Fibroblast of lung (primary cell): ENCODE measurements around the gene CHD6.

Experiments used
- EZH2 ChIP-seq: IDR thresholded peaks from 2 replicates; pipeline ENCODE4 v1.5.1; 2012; ENCODE audit warnings: low read length, control low read depth, mild to moderate bottlenecking; ENCODE audit errors: missing control alignments
- TF ChIP-seq, protein P1 (sequence below), 2 donors: IDR thresholded peaks in 1 of 2; conservative IDR thresholded peaks in 1 of 2; 1 replicate in 1 of 2; 2 replicates in 1 of 2; pipeline ENCODE4 v1.5.1; 2011 to 2012; ENCODE audit warnings: low read length in 2 of 2, control low read depth in 1 of 2, inconsistent platforms in 1 of 2, low read depth in 1 of 2, mild to moderate bottlenecking in 1 of 2

DNA sequence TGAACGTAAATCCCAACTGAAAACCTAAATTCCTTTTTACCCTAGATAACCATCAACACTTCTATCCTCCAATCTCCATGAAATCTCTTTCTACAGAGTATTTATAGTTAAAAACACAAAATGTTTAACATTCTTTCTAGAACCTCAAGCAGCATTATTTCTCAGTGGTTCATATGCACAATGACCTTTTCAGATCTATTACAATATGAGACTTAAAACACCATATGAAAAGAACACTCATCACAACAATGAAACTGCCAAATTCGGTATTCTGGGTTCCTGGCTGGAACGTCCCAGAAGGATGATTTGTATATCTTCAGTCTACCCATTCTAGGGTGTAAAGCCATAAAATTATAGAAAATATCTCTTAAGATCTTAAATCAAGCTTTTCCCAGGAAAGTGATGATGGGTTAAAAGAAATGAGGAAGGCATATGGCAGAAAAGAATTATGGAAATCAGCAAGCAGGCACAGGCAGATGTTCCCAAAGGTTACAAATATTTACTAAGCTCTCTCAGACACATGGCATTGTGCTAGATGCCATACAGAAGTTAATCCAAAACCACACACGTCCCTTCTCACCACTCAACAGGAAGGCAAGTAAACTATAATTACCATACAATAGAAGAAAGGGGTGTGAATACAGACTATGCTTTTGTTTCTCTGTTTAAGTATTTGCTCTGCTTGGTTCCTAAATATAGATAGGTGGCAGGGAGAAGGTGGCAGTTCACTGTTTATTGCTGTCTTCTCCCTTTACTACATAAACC, 118.0 kb downstream of the CHD6 start:
- TF ChIP-seq, protein P1, sequence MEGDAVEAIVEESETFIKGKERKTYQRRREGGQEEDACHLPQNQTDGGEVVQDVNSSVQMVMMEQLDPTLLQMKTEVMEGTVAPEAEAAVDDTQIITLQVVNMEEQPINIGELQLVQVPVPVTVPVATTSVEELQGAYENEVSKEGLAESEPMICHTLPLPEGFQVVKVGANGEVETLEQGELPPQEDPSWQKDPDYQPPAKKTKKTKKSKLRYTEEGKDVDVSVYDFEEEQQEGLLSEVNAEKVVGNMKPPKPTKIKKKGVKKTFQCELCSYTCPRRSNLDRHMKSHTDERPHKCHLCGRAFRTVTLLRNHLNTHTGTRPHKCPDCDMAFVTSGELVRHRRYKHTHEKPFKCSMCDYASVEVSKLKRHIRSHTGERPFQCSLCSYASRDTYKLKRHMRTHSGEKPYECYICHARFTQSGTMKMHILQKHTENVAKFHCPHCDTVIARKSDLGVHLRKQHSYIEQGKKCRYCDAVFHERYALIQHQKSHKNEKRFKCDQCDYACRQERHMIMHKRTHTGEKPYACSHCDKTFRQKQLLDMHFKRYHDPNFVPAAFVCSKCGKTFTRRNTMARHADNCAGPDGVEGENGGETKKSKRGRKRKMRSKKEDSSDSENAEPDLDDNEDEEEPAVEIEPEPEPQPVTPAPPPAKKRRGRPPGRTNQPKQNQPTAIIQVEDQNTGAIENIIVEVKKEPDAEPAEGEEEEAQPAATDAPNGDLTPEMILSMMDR (conservative IDR thresholded peaks at IDR 0.05 in 1 of 2, IDR thresholded peaks at IDR 0.05 in 1 of 2; ENCODE audit: low read depth in 1 of 2, low read length in 2 of 2), result no peak
- TF ChIP-seq EZH2, result no peak
